Psoas muscle (tissue), 8 donors: ENCODE results near the gene UMODL1. TPM values are rescaled to one million over a fixed set of nuclear protein-coding genes. Genes with fewer than 3 reads are reported as not detected.

Experiments
- ATAC-seq, 4 donors: fragments of 200-7000 bp; cut with Tn5 transposase; one replicate each; pipeline ENCODE4 v1.9.1; 2020; ENCODE audit warnings: moderate library complexity in 3 of 4, mild to moderate bottlenecking in 2 of 4
- DNase-seq, 2 donors: peaks; one replicate each; pipeline ENCODE4 v3.0.0-alpha.2; 2020
- H3K27ac ChIP-seq: fragments of 200-600 bp; one replicate; pipeline ENCODE4 v1.8.0; 2022
- H3K27me3 ChIP-seq, 3 donors: fragments of 200-600 bp in 1 of 3; one replicate each; pipeline versions ENCODE4 v1.6.1 to v1.8.0; 2013 to 2022; ENCODE audit warnings: low read length in 2 of 3, mild to moderate bottlenecking in 2 of 3, moderate library complexity in 1 of 3; ENCODE audit not compliant: insufficient read depth in 3 of 3
- H3K36me3 ChIP-seq, 2 donors: fragments of 200-600 bp in 1 of 2; one replicate each; pipeline versions ENCODE4 v1.6.1 to v1.8.0; 2013 to 2022; ENCODE audit warnings: low read depth in 1 of 2, mild to moderate bottlenecking in 1 of 2, moderate library complexity in 1 of 2; ENCODE audit not compliant: insufficient read depth in 1 of 2
- H3K4me1 ChIP-seq: fragments of 200-600 bp; one replicate; pipeline ENCODE4 v1.8.0; 2022
- H3K4me3 ChIP-seq: fragments of 200-600 bp; one replicate; pipeline ENCODE4 v1.8.0; 2022; ENCODE audit warnings: mild to moderate bottlenecking
- H3K9me3 ChIP-seq: fragments of 200-600 bp; one replicate; pipeline ENCODE4 v1.8.0; 2022
- CTCF ChIP-seq: fragments of 200-600 bp; IDR thresholded peaks from one replicate; pipeline ENCODE4 v1.8.0; 2022; ENCODE audit warnings: antibody characterized with exemption
- WGBS, 3 donors: extraction: QIAGEN DNeasy Blood & Tissue Kit; methylation state at CpG; one replicate each; pipeline versions ENCODE4 v1.1.6 to v1.1.7; 2013; 5-methylcytosine and 5-hydroxymethylcytosine counted together
- intact Hi-C, 2 donors: fragments of 100-400 bp; cut with DNase I; formaldehyde crosslinking; loops; one replicate each; pipeline versions ENCODE4 v1.11.0 to v1.14.2; 2022
- polyA plus RNA-seq, 3 donors: library from polyadenylated mRNA; stranded (reverse); fragments of 200-250 nt; gene quantifications; one replicate each; pipeline ENCODE4 v1.2.3, GENCODE V29; 2013
- total RNA-seq, 4 donors: library from RNA; stranded (reverse); fragmentation: NEBNext Ultra II Directional in 2 of 4; extraction: Animal tissue kit (Norgen Biotek cat#: 25700) in 2 of 4; gene quantifications; one replicate each; pipeline versions ENCODE4 v1.2.1 to v1.2.4, GENCODE V29; 2021 to 2023
- donor health status: healthy with polysubstance abuse.
- donor health status: DM: no; HTN: no; CAD: no; lungs with moderate emphysema.
- donor health status: Bipolar disorder and iron deficiency.
- donor health status: healthy.
- donor health status: DM: yes; HTN: yes; CAD: no.
- donor health status: DM: no; HTN: no; CAD: no.
- donor health status: DM: no; HTN: no; CAD: no.
- donor health status: DM: yes; HTN: yes; CAD: no.

The UMODL1 gene
- total and polyA plus RNA-seq, 7 donors, result not detected

- H3K9me3 ChIP-seq, result peaks cover 6% of the 10 kb centered on the region
- DNase-seq (no peak), ATAC-seq (no peak)
- no peak for TF ChIP-seq CTCF
- no peaks in the 10 kb centered on the region for H3K4me1 ChIP-seq
- no peak overlapping the region for H3K4me3 ChIP-seq
- intact Hi-C loops, result no loop called here
- peaks cover 0 to 23% (median 2%) of the 10 kb centered on the region in 3 donors for H3K27me3 ChIP-seq
- no peaks in the 10 kb centered on the region for H3K36me3 ChIP-seq
- H3K27ac ChIP-seq, result no peak overlapping the region
- WGBS, 3 donors, result 82 to 88% (median 82%) methylated on average over 3 of the region's 3 CpGs
These were observed 26.2 kb downstream of the UMODL1 start for GRCh38 chr21:42097274-42097673.

DNA sequence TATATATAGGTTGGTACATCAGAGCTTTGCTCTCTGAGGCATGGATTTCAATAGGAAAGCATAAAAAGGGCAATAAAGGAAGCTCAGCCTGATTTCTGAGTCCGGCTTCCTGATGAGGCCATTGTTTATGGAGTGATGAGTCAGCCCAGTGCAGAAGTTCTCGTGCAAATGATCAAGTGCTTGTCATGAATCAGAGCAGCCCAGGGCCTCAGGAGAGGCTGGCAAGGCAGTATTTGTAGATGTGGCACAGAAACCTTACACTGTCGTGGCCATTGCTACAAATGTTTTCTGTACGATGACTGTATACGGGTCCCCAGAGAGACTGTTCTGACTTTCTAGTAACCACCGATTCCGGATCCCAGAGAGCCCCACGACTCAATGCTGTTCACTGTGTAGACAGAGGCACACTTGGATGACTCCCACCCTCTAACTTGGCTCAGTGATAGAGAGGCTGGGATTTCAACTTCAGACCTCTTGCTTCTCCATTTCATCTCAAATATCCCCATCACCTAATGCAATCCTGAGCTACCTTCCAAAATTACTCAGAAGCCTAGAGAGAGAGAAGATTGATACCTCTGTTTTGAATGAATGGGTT lies 26.8 kb downstream of the UMODL1 start:
- no peak for TF ChIP-seq CTCF
- H3K4me3 ChIP-seq, result no peak overlapping the region
- no peaks in the 10 kb centered on the region for H3K4me1 ChIP-seq
- DNase-seq (no peak), ATAC-seq (peak; percentile 60 to 74 (median 68))
- no peaks in the 10 kb centered on the region for H3K36me3 ChIP-seq
- H3K27ac ChIP-seq, result no peak overlapping the region
- intact Hi-C loops, result no loop called here
- 34 to 38% (median 38%) methylated on average over 8 of the region's 8 CpGs for WGBS, 3 donors
- peaks cover 0 to 16% (median 2%) of the 10 kb centered on the region in 3 donors for H3K27me3 ChIP-seq
- H3K9me3 ChIP-seq, result peaks cover 6% of the 10 kb centered on the region

DNA sequence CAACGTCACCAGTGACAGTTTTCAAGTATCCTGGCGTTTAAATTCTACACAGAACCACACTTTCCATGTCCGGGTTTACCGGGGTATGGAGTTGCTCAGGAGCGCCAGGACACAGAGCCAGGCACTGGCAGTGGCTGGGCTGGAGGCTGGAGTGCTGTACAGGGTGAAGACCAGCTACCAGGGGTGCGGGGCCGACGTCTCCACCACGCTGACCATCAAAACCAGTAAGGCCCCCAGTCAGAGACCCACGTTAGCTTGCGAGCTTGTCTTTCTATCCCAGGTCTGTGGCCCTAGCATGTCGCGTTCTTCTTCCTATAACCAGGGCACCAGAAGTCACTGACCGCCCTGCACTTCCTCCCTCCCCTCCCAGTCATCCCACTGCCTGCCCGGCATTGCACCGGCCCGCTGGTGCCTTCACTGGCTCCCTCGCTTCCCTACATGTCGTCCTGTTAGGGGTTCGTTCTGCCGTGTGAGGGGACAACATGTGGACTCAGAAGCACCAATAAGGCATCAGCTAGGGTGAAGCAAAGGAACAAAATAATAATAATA lies 27.9 kb downstream of the UMODL1 start:
- H3K27ac ChIP-seq, result no peak overlapping the region
- WGBS, 3 donors, result 79 to 87% (median 83%) methylated on average over 21 of the region's 21 CpGs
- H3K4me1 ChIP-seq, result no peaks in the 10 kb centered on the region
- TF ChIP-seq CTCF, result no peak
- intact Hi-C loops, result no loop called here
- no peak overlapping the region for H3K4me3 ChIP-seq
- peaks cover 0 to 8% (median 3%) of the 10 kb centered on the region in 3 donors for H3K27me3 ChIP-seq
- DNase-seq (no peak), ATAC-seq (no peak)
- H3K9me3 ChIP-seq, result peaks cover 6% of the 10 kb centered on the region
- H3K36me3 ChIP-seq, result no peaks in the 10 kb centered on the region

DNA sequence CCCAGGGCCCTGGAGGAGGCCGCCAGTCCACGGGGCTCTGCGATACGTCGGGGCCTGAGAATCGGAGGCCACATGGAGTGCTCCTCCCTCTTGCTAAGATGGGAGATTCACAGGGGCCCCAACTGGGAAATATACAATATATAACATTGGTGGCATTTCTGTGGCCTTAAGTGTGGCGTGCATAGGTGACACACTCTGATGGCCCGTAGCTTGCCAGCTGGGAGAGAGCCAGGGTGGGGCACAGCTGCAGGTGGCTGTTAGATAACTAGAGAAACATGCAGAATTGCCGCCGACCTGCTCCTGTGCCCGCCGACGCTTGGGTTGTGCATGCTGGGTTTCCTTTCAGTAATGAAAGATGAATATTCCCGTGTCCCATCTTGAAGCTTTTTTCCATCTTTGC lies 30.1 kb downstream of the UMODL1 start:
- no peak overlapping the region for H3K27ac ChIP-seq
- H3K4me1 ChIP-seq, result no peaks in the 10 kb centered on the region
- no peaks in the 10 kb centered on the region for H3K36me3 ChIP-seq
- TF ChIP-seq CTCF, result no peak
- WGBS, 3 donors, result 71 to 83% (median 80%) methylated on average over 14 of the region's 14 CpGs
- peaks cover 0 to 7% (median 3%) of the 10 kb centered on the region in 3 donors for H3K27me3 ChIP-seq
- intact Hi-C loops, result no loop called here
- H3K9me3 ChIP-seq, result no peaks in the 10 kb centered on the region
- ATAC-seq, result no peak
- DNase-seq, result no peak
- no peak overlapping the region for H3K4me3 ChIP-seq

- intact Hi-C loops, result no loop called here
- ATAC-seq (no peak), DNase-seq (no peak)
- no peaks in the 10 kb centered on the region for H3K4me1 ChIP-seq
- no peak overlapping the region for H3K27ac ChIP-seq
- no peaks in the 10 kb centered on the region for H3K9me3 ChIP-seq
- H3K4me3 ChIP-seq, result no peak overlapping the region
- no peaks in the 10 kb centered on the region for H3K36me3 ChIP-seq
- H3K27me3 ChIP-seq, result peaks cover 0 to 4% (median 3%) of the 10 kb centered on the region in 3 donors
- no peak for TF ChIP-seq CTCF
- WGBS, 3 donors, result 78 to 85% (median 80%) methylated on average over 6 of the region's 6 CpGs
These were observed 31.0 kb downstream of the UMODL1 start for GRCh38 chr21:42102076-42102475.
